Right lobe of liver (tissue), 6 donors: ENCODE data around the gene MUC6. TPM values are rescaled to one million over a fixed set of nuclear protein-coding genes. Genes with fewer than 3 reads are reported as not detected.

Experiments used
- ATAC-seq, 4 donors: fragments of 200-7000 bp; cut with Tn5 transposase; one replicate each; pipeline ENCODE4 v1.9.1; 2020; ENCODE audit warnings: mild to moderate bottlenecking in 4 of 4, moderate library complexity in 4 of 4
- DNase-seq, 3 donors: peaks; one replicate each; pipeline ENCODE4 v3.0.0-alpha.2; 2020
- H3K27ac ChIP-seq, 3 donors: fragments of 200-600 bp; one replicate each; pipeline ENCODE4 v1.8.0; 2022
- H3K27me3 ChIP-seq, 2 donors: fragments of 200-600 bp; one replicate each; pipeline ENCODE4 v1.8.0; 2022
- H3K36me3 ChIP-seq, 4 donors: fragments of 200-600 bp; sonication (generic) in 1 of 4; one replicate each; pipeline versions ENCODE4 v1.5.1 to v1.8.0; 2017 to 2022; ENCODE audit warnings: control low read depth in 1 of 4
- H3K4me1 ChIP-seq, 4 donors: fragments of 200-600 bp; sonication (generic) in 1 of 4; one replicate each; pipeline versions ENCODE4 v1.5.1 to v1.8.0; 2017 to 2022; ENCODE audit warnings: control low read depth in 1 of 4
- H3K4me3 ChIP-seq, 3 donors: fragments of 200-600 bp; one replicate each; pipeline ENCODE4 v1.8.0; 2022
- H3K9me3 ChIP-seq, 4 donors: fragments of 200-600 bp; sonication (generic) in 1 of 4; one replicate each; pipeline versions ENCODE4 v1.5.1 to v1.8.0; 2017 to 2022; ENCODE audit warnings: control low read depth in 1 of 4
- CTCF ChIP-seq, 4 donors: fragments of 200-600 bp in 3 of 4; fragments of 450-650 bp in 1 of 4; IDR thresholded peaks; one replicate each; pipeline versions ENCODE4 v1.5.1 to v1.8.0; 2016 to 2022; ENCODE audit warnings: antibody characterized with exemption in 4 of 4, mild to moderate bottlenecking in 2 of 4
- POLR2A ChIP-seq: fragments of 450-650 bp; IDR thresholded peaks from one replicate; pipeline ENCODE4 v1.6.1; 2017; ENCODE audit warnings: antibody characterized with exemption, mild to moderate bottlenecking
- WGBS: methylation state at CpG from one replicate; pipeline ENCODE4 v1.1.6; 2018; ENCODE audit warnings: low coverage, low lambda C conversion rate; ENCODE audit not compliant: insufficient coverage; ENCODE audit errors: missing lambda C conversion rate; 5-methylcytosine and 5-hydroxymethylcytosine counted together
- intact Hi-C, 2 donors: fragments of 100-400 bp; cut with DNase I; formaldehyde crosslinking; loops; one replicate each; pipeline versions ENCODE4 v1.11.2 to v1.14.1; 2022
- total RNA-seq, 6 experiments: library from RNA; depleted of rRNA in 2 of 6; stranded (reverse); fragments of >200 nt in 2 of 6; fragmentation: NEBNext Ultra II Directional in 3 of 6; extraction: Animal tissue kit (Norgen Biotek cat#: 25700) in 3 of 6; gene quantifications; one replicate each; pipeline versions ENCODE4 v1.1.0 to v1.2.4, GENCODE V29; 2016 to 2023
- donor health status: DM: no; HTN: yes; CAD: no.
- donor health status: DM: no; HTN: no; CAD: no.
- donor health status: DM: no; HTN: no; CAD: no.
- donor health status: DM: no; HTN: yes; CAD: no.
- donor health status: DM: no; HTN: yes; CAD: no.

The MUC6 gene
- total RNA-seq, 6 experiments from 2014 or later = 0.31 to 2.1 (median 0.72) TPM

DNA sequence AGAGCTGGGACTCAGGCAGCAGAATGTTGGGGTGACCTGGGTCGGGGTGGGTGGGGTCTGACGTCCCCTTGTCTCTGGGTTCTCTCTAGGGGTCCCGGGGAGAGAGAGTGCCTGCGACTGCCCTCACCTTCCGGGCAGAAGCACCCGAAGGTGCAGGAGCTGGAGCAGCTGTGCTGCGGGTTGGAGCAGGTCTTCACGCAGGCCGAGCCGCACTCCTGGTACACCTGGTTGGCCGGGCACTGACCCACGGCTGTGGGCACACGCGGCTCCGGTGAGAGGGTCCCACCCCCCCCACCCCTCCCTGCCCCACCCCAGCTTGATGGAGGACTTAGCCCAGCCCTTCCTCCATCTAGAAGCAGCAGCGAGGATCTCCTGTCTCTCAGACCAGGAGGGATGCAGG lies 6.4 kb downstream of the MUC6 start:
- Histone ChIP-seq H3K36me3 (no peaks in the 10 kb centered on the region), H3K4me1 (no peaks in the 10 kb centered on the region), H3K9me3 (no peaks in the 10 kb centered on the region), H3K27ac (no peak overlapping the region), H3K27me3 (no peaks in the 10 kb centered on the region), H3K4me3 (no peak overlapping the region)
- ATAC-seq (no peak), DNase-seq (no peak)
- intact Hi-C loops = no loop called here
- no CpG with 5 or more reads among the region's 16 CpGs for WGBS
- no peak for TF ChIP-seq POLR2A
- TF ChIP-seq CTCF (IDR thresholded peaks at IDR 0.05) = no peak

DNA sequence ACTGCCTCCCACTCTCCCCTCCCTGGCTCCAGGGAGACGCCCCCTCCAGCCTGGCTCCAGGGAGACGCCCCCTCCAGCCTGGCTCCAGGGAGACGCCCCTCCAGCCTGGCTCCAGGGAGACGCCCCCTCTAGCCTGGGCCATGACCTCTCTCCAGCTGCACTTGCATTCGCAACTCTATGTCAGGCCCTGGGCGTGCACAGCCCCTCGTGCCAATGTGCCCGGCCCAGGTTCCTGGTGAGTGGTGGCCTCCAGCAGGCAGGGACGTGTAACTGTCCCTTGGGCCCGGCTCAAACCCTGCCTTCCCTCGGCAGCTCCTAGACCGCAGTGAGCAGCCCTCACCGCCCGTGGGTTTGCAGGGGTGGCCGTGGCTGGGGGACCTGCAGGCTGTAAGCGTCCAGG lies 6.9 kb downstream of the MUC6 start:
- H3K27ac ChIP-seq = no peak overlapping the region
- no peaks in the 10 kb centered on the region for H3K9me3 ChIP-seq
- ATAC-seq (no peak), DNase-seq (no peak)
- 33% methylated on average over 2 of the region's 16 CpGs for WGBS
- H3K4me3 ChIP-seq = no peak overlapping the region
- H3K27me3 ChIP-seq = no peaks in the 10 kb centered on the region
- H3K36me3 ChIP-seq = no peaks in the 10 kb centered on the region
- intact Hi-C loops = no loop called here
- TF ChIP-seq POLR2A = no peak
- TF ChIP-seq CTCF (IDR thresholded peaks at IDR 0.05) = no peak
- no peaks in the 10 kb centered on the region for H3K4me1 ChIP-seq

DNA sequence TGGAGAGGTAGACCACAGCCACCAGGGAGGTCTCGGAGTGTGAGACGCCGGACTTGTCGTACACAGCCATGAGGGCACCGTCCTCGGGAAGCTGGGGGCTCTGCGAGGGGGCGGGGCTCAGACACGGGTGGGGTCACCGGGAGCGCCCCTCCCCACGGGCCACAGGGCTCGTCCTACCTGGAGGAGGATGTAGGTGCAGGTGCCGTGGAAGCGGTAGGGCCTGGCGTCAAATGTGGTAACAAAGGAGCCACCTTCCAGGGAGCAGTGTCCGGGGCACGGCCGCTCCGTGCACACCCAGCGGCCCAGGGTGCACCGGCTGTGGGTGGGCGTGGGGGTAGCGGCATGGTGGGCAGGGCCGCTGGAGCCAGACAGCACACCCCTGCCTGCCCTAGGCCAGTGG lies 7.5 kb downstream of the MUC6 start:
- no peak overlapping the region for H3K4me3 ChIP-seq
- ATAC-seq = no peak
- no peak for TF ChIP-seq CTCF (IDR thresholded peaks at IDR 0.05)
- no peak for TF ChIP-seq POLR2A
- intact Hi-C loops = no loop called here
- H3K36me3 ChIP-seq = no peaks in the 10 kb centered on the region
- no peaks in the 10 kb centered on the region for H3K27me3 ChIP-seq
- no peaks in the 10 kb centered on the region for H3K4me1 ChIP-seq
- no peak for DNase-seq
- H3K27ac ChIP-seq = no peak overlapping the region
- no peaks in the 10 kb centered on the region for H3K9me3 ChIP-seq
- 40% methylated on average over 1 of the region's 25 CpGs for WGBS

DNA sequence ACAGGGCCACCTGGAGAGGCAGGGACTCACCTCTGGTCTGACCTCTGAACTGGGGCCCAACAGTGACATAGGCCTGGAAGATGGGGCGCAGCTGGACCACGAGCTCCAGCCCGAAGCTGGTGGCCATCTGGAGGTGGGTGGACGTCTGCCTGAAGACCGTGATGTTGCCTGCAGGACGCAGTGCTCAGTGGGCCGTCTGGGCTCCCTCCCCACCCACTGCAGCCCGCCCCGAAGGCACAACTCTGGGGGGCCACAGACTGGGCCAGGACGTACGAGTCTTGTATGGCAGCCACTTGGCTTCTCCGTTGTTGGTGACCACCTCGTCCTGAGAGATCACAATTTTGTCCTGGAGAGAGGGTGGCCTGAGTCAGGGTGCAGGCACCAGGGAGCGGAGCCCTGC lies 7.9 kb downstream of the MUC6 start:
- H3K4me1 ChIP-seq = no peaks in the 10 kb centered on the region
- no peak for TF ChIP-seq CTCF (IDR thresholded peaks at IDR 0.05)
- H3K9me3 ChIP-seq = no peaks in the 10 kb centered on the region
- H3K36me3 ChIP-seq = no peaks in the 10 kb centered on the region
- 90% methylated on average over 2 of the region's 14 CpGs for WGBS
- intact Hi-C loops = no loop called here
- DNase-seq (no peak), ATAC-seq (no peak)
- no peak overlapping the region for H3K4me3 ChIP-seq
- H3K27ac ChIP-seq = no peak overlapping the region
- H3K27me3 ChIP-seq = no peaks in the 10 kb centered on the region

GRCh38 chr11:1028291-1028540 lies 8.3 kb downstream of the MUC6 start:
- no peak for TF ChIP-seq CTCF (IDR thresholded peaks at IDR 0.05)
- no peak for TF ChIP-seq POLR2A
- DNase-seq (no peak), ATAC-seq (no peak)
- no peak overlapping the region for H3K27ac ChIP-seq
- H3K4me3 ChIP-seq = no peak overlapping the region
- intact Hi-C loops = no loop called here
- no peaks in the 10 kb centered on the region for H3K4me1 ChIP-seq
- no peaks in the 10 kb centered on the region for H3K27me3 ChIP-seq
- H3K9me3 ChIP-seq = no peaks in the 10 kb centered on the region
- H3K36me3 ChIP-seq = no peaks in the 10 kb centered on the region
- no CpG with 5 or more reads among the region's 17 CpGs for WGBS
